ENCODE measurements around the gene KDM1A. TPM values are rescaled to one million over a fixed set of nuclear protein-coding genes. Genes with fewer than 3 reads are reported as not detected.

The KDM1A gene
- total RNA-seq, 1 experiment from 2014 or later: 204 TPM

GRCh38 chr1:23021834-23022233, 2.6 kb downstream of the KDM1A start:
- no peaks in the 10 kb centered on the region for H4K20me1 ChIP-seq (ENCODE audit: control insufficient read depth, insufficient read depth, insufficient read length)
- peaks cover 24 to 35% of the 10 kb centered on the region in 2 experiments for H3K4me1 Mint-ChIP-seq
- no CpG with 5 or more reads among the region's 2 CpGs for WGBS (ENCODE audit: extremely low coverage, insufficient read length, low lambda C conversion rate)
- no peak overlapping the region for H3K27ac Mint-ChIP-seq
- H3K4me3 Mint-ChIP-seq: peak overlapping the region; percentile 90 to 97
- no peak overlapping the region for H4K8ac ChIP-seq (replicated peaks; ENCODE audit: insufficient read length, low read depth, low read length)
- H3K56ac ChIP-seq (ENCODE audit: insufficient read length, low read depth, low read length): no peak overlapping the region
- no peak overlapping the region for H2BK12ac ChIP-seq (ENCODE audit: insufficient read length, low read depth, low read length)
- no peak overlapping the region for H2AFZ ChIP-seq (ENCODE audit: low read length)
- no peak for DNase-seq
- H4K5ac ChIP-seq (ENCODE audit: insufficient read length, low read depth, low read length): no peak overlapping the region
- H2BK120ac ChIP-seq (ENCODE audit: low read depth, low read length, poor library complexity, severe bottlenecking): no peak overlapping the region
- no peak overlapping the region for H3K23ac ChIP-seq (ENCODE audit: insufficient read length, low read depth, low read length)
- H3K23me2 ChIP-seq (ENCODE audit: insufficient read length, low read depth, low read length, poor library complexity, severe bottlenecking): no peaks in the 10 kb centered on the region
- H4K91ac ChIP-seq (ENCODE audit: insufficient read length, low read depth, low read length): no peak overlapping the region
- TF ChIP-seq CTCF (conservative IDR thresholded peaks at IDR 0.05): no peak
- H3K18ac ChIP-seq (ENCODE audit: insufficient read length, low read depth, low read length): no peak overlapping the region
- no peak overlapping the region for H2AK5ac ChIP-seq (ENCODE audit: insufficient read length, low read length)
- no peak overlapping the region for H3T11ph ChIP-seq (ENCODE audit: low read length)
- no peaks in the 10 kb centered on the region for H3K9me3 ChIP-seq (ENCODE audit: control insufficient read depth, low read depth, low read length)
- no peak overlapping the region for H3K4ac ChIP-seq (ENCODE audit: low read depth, low read length)
- no peak overlapping the region for H3K4me2 ChIP-seq (ENCODE audit: insufficient read depth, insufficient read length, low read length)
- no peaks in the 10 kb centered on the region for H3K79me1 ChIP-seq (ENCODE audit: insufficient read depth, low read depth, low read length, poor library complexity, severe bottlenecking)
- H3K14ac ChIP-seq (ENCODE audit: insufficient read depth, low read length): no peak overlapping the region
- no peak overlapping the region for H3K27ac ChIP-seq (ENCODE audit: insufficient read length, low read depth, low read length)
- no peak overlapping the region for H3K9ac ChIP-seq (ENCODE audit: extremely low read depth, insufficient read length, low read length)
- no peak overlapping the region for H2BK5ac ChIP-seq (ENCODE audit: insufficient read length, low read length)
- H2BK15ac ChIP-seq (ENCODE audit: low read depth, low read length): no peak overlapping the region
- H3K27me3 Mint-ChIP-seq (ENCODE audit: low read depth): no peaks in the 10 kb centered on the region
- H2BK20ac ChIP-seq (ENCODE audit: low read depth, low read length, poor library complexity, severe bottlenecking): no peak overlapping the region
- H3K27me3 ChIP-seq (ENCODE audit: insufficient read depth, low read length): no peaks in the 10 kb centered on the region
- H3K4me1 ChIP-seq (ENCODE audit: insufficient read depth, low read length): no peaks in the 10 kb centered on the region
- H3K79me2 ChIP-seq (ENCODE audit: insufficient read depth, low read length): peaks cover 69% of the 10 kb centered on the region
- peaks cover 23 to 25% of the 10 kb centered on the region in 2 experiments for H3K9me3 Mint-ChIP-seq
- peaks cover 24 to 45% (median 37%) of the 10 kb centered on the region in 3 experiments for H3K36me3 Mint-ChIP-seq (ENCODE audit: insufficient read depth in 1 of 3, low read depth in 3 of 3)

Measured in H9 (cell line).